ENCODE data around the gene PEX5. TPM values are rescaled to one million over a fixed set of nuclear protein-coding genes. Genes with fewer than 3 reads are reported as not detected.

PEX5 gene
- total RNA-seq, 1 donor from 2014 or later, result 33.5 TPM

GRCh38 chr12:7161327-7161726, 28.2 kb upstream of the PEX5 start:
- intact Hi-C loops (cut with micrococcal nuclease), result no loop called here
- DNase-seq, result no peak
- Histone ChIP-seq H3K4me1 (peaks cover 7% of the 10 kb centered on the region), H3K9me3 (replicated peaks) (no peaks in the 10 kb centered on the region), H3K4me3 (no peak overlapping the region), H3K27me3 (ENCODE audit: low read depth) (peaks cover 29% of the 10 kb centered on the region), H3K36me3 (no peaks in the 10 kb centered on the region), H3K27ac (replicated peaks) (no peak overlapping the region)
- no peak for TF ChIP-seq CTCF (IDR thresholded peaks at IDR 0.05; ENCODE audit: borderline replicate concordance)

GRCh38 chr12:7161811-7162210, 27.7 kb upstream of the PEX5 start:
- Histone ChIP-seq H3K9me3 (replicated peaks) (no peaks in the 10 kb centered on the region), H3K27me3 (ENCODE audit: low read depth) (peaks cover 29% of the 10 kb centered on the region), H3K4me3 (no peak overlapping the region), H3K27ac (replicated peaks) (no peak overlapping the region), H3K4me1 (peaks cover 7% of the 10 kb centered on the region), H3K36me3 (no peaks in the 10 kb centered on the region)
- TF ChIP-seq CTCF (IDR thresholded peaks at IDR 0.05; ENCODE audit: borderline replicate concordance), result no peak
- DNase-seq, result no peak
- intact Hi-C loops (cut with micrococcal nuclease), result no loop called here

GRCh38 chr12:7162691-7163114, 26.8 kb upstream of the PEX5 start:
- TF ChIP-seq CTCF (IDR thresholded peaks at IDR 0.05; ENCODE audit: borderline replicate concordance), result peak; percentile 60
- H3K4me3 ChIP-seq, result peak overlapping the region; percentile 42
- no peak overlapping the region for H3K27ac ChIP-seq (replicated peaks)
- DNase-seq, result no peak
- peaks cover 29% of the 10 kb centered on the region for H3K27me3 ChIP-seq (ENCODE audit: low read depth)
- H3K9me3 ChIP-seq (replicated peaks), result peaks cover 7% of the 10 kb centered on the region
- intact Hi-C loops (cut with micrococcal nuclease), result no loop called here
- H3K4me1 ChIP-seq, result peaks cover 7% of the 10 kb centered on the region
- H3K36me3 ChIP-seq, result no peaks in the 10 kb centered on the region

GRCh38 chr12:7169951-7170350, 19.5 kb upstream of the PEX5 start:
- TF ChIP-seq CTCF (IDR thresholded peaks at IDR 0.05; ENCODE audit: borderline replicate concordance), result no peak
- H3K27ac ChIP-seq (replicated peaks), result no peak overlapping the region
- peaks cover 42% of the 10 kb centered on the region for H3K9me3 ChIP-seq (replicated peaks)
- H3K36me3 ChIP-seq, result no peaks in the 10 kb centered on the region
- H3K4me1 ChIP-seq, result no peaks in the 10 kb centered on the region
- H3K27me3 ChIP-seq (ENCODE audit: low read depth), result peaks cover 22% of the 10 kb centered on the region
- H3K4me3 ChIP-seq, result no peak overlapping the region
- DNase-seq, result no peak
- intact Hi-C loops (cut with micrococcal nuclease), result no loop called here

- DNase-seq, result no peak
- no peak overlapping the region for H3K27ac ChIP-seq (replicated peaks)
These were observed 17.6 kb upstream of the PEX5 start for GRCh38 chr12:7171854-7172253.

More at GRCh38 chr12:7171854-7172253, 17.6 kb upstream of the PEX5 start:
- no peak overlapping the region for H3K4me3 ChIP-seq
- peaks cover 25% of the 10 kb centered on the region for H3K27me3 ChIP-seq (ENCODE audit: low read depth)
- no peaks in the 10 kb centered on the region for H3K36me3 ChIP-seq
- TF ChIP-seq CTCF (IDR thresholded peaks at IDR 0.05; ENCODE audit: borderline replicate concordance), result no peak
- intact Hi-C loops (cut with micrococcal nuclease), result no loop called here
- H3K9me3 ChIP-seq (replicated peaks), result peaks cover 48% of the 10 kb centered on the region
- no peaks in the 10 kb centered on the region for H3K4me1 ChIP-seq
